ENCODE data around the gene CMTM1. TPM values are rescaled to one million over a fixed set of nuclear protein-coding genes. Genes with fewer than 3 reads are reported as not detected.

The CMTM1 gene
- total and polyA plus RNA-seq, 2 donors (not counting 3 experiments of a cell fraction or from before 2014, with no cell fraction given) = 3.0 to 12.3 TPM

DNA sequence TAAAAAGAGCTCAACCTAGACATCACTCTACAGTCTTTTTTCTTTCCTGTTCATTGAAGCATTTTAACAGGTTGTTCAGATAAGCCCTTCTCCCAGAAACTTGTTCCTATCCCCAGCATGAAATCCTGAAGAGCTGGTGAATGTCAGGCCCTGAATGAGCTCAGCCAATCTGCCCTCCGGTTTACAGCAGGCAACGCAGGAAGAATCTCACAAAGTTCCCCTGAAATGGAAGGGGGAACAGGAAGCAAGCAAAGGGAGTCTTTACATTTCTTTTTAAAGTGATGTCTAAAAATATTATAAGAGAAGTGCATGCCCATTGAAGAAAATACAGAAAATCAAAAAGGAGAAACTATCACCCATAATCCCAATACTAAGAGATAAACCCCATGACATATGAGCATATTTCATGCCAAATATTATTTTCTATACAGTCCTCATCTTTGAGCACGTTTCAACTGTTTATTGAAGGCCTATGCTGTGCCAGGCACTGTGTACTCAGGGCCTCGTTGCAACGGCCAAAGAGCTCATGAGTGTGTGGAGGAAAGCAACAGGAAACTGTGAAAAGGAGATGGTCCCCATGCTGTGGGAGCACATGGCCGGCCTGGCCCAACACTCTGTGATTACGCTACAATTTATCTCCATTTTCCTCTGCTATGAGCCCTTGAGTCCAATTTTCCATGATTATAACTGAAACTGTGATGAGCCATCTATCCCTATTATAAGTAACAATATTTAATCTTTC, 22.1 kb upstream of the CMTM1 start:
- no peaks in the 10 kb centered on the region for H4K20me1 ChIP-seq (replicated peaks; ENCODE audit: control insufficient read depth, extremely low read depth, insufficient read depth, low read length)
- peaks cover 0 to 2% of the 10 kb centered on the region in 2 experiments for H3K36me3 ChIP-seq (ENCODE audit: control insufficient read depth in 2 of 2, extremely low read depth in 1 of 2, insufficient read depth in 2 of 2, low read length in 2 of 2)
- POLR2A ChIA-PET = no interaction called here
- H3K9me3 ChIP-seq (replicated peaks; ENCODE audit: control insufficient read depth, insufficient read depth, low read length) = no peaks in the 10 kb centered on the region
- no TSS peak for BruUV-seq (replicated peaks)
- H3K79me2 ChIP-seq (ENCODE audit: control insufficient read depth, insufficient read depth, low read length) = no peaks in the 10 kb centered on the region
- no peak overlapping the region for H3K27ac ChIP-seq (ENCODE audit: insufficient read depth, low read depth, low read length)
- intact Hi-C loops (cut with micrococcal nuclease) = no loop called here
- no peaks in the 10 kb centered on the region for H3K27me3 ChIP-seq (ENCODE audit: control insufficient read depth in 2 of 2, insufficient read depth in 2 of 2, low read length in 2 of 2)
- no peak overlapping the region for H3K9ac ChIP-seq (replicated peaks; ENCODE audit: extremely low read depth, insufficient read depth, low read length)
- dilution Hi-C loops (cut with MboI; ENCODE audit: extremely low pct_ligation_motif_present, low sequenced_read_pairs) = no loop called here
- CTCF ChIA-PET = interaction anchor here (1.7 to 2.5 kb wide), 2 partner anchors 23 to 137 kb away, joined by 6 to 8 read pairs; no protein-coding TSS in a partner anchor
- no peaks in the 10 kb centered on the region for H3K9me1 ChIP-seq (replicated peaks; ENCODE audit: control insufficient read depth, extremely low read depth, insufficient read depth, low read length)
- FAIRE-seq (no peak), DNase-seq (ENCODE audit: low read depth, low spot score) (no peak)
- no peak overlapping the region for H2AFZ ChIP-seq (ENCODE audit: low read depth, low read length)
- H3K4me3 ChIP-seq (replicated peaks in 1 of 3; ENCODE audit: insufficient read depth in 1 of 3, low read depth in 1 of 3, low read length in 3 of 3) = no peak overlapping the region
- TF ChIP-seq JUN (IDR thresholded peaks at IDR 0.05; ENCODE audit: borderline replicate concordance, insufficient read depth, insufficient read length, low read depth) (no peak), FOS (IDR thresholded peaks at IDR 0.05; ENCODE audit: borderline replicate concordance, insufficient read depth, low read length) (no peak), EZH2 (IDR thresholded peaks at IDR 0.05; ENCODE audit: borderline replicate concordance, low read depth, low read length, severe bottlenecking) (no peak), POLR2A (IDR thresholded peaks at IDR 0.05; ENCODE audit: low read depth, low read length) (no peak), POLR2AphosphoS5 (IDR thresholded peaks at IDR 0.05; ENCODE audit: insufficient read depth, low read depth, low read length) (no peak), MYC (IDR thresholded peaks at IDR 0.05; ENCODE audit: low read depth, low read length) (no peak), CTCF (IDR thresholded peaks at IDR 0.05; ENCODE audit: extremely low read depth in 1 of 2, insufficient read depth in 1 of 2, low read depth in 1 of 2, low read length in 2 of 2) (no peak), GATA2 (IDR thresholded peaks at IDR 0.05; ENCODE audit: insufficient read depth, insufficient read length, low read depth, low read length) (no peak)
- TF ChIP-seq, protein P1, sequence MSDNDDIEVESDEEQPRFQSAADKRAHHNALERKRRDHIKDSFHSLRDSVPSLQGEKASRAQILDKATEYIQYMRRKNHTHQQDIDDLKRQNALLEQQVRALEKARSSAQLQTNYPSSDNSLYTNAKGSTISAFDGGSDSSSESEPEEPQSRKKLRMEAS (IDR thresholded peaks at IDR 0.05; ENCODE audit: insufficient read depth, insufficient read length) = no peak
- H3K4me1 ChIP-seq (ENCODE audit: control insufficient read depth, extremely low read depth, insufficient read depth, low read length) = peaks cover under 1% of the 10 kb centered on the region
- no peak overlapping the region for H3K4me2 ChIP-seq (ENCODE audit: insufficient read depth, low read length)

All from endothelial cell of umbilical vein (primary cell).